Neuronal stem cell (in vitro differentiated cells): ENCODE data around the gene NOXO1.
"Not testable (repeated sequence)": the region's sequence is repeated elsewhere in the genome, so short reads cannot be mapped to it uniquely, and the experiment has no call there.

Experiments
- DNase-seq: peaks from one replicate; pipeline ENCODE4 v3.0.0-alpha.2; 2013; ENCODE audit warnings: low spot score
- H2AFZ ChIP-seq: one replicate; pipeline ENCODE4 v1.6.1; 2013; ENCODE audit warnings: mild to moderate bottlenecking, low read length, inconsistent platforms
- H2AK5ac ChIP-seq: 2 replicates; pipeline ENCODE4 v1.6.1; 2013; ENCODE audit warnings: low read depth, mild to moderate bottlenecking, inconsistent platforms, low read length, moderate library complexity, mixed read lengths
- H2BK120ac ChIP-seq: 2 replicates; pipeline ENCODE4 v1.6.1; 2013; ENCODE audit warnings: low read depth, mild to moderate bottlenecking, inconsistent platforms, low read length, moderate library complexity, mixed read lengths
- H2BK12ac ChIP-seq: one replicate; pipeline ENCODE4 v1.6.1; 2013; ENCODE audit warnings: low read length, inconsistent platforms
- H2BK15ac ChIP-seq: 2 replicates; pipeline ENCODE4 v1.6.1; 2013; ENCODE audit warnings: mild to moderate bottlenecking, low read length, inconsistent platforms, mixed read lengths
- H2BK5ac ChIP-seq: one replicate; pipeline ENCODE4 v1.6.1; 2013; ENCODE audit warnings: inconsistent platforms, mild to moderate bottlenecking, low read length, moderate library complexity
- H3K14ac ChIP-seq: one replicate; pipeline ENCODE4 v1.6.1; 2013; ENCODE audit warnings: low read length, inconsistent platforms
- H3K18ac ChIP-seq: 2 replicates; pipeline ENCODE4 v1.6.1; 2013; ENCODE audit warnings: low read length, inconsistent platforms
- H3K23ac ChIP-seq: 2 replicates; pipeline ENCODE4 v1.6.1; 2013; ENCODE audit warnings: low read depth, mild to moderate bottlenecking, mixed read lengths, low read length, inconsistent platforms; ENCODE audit not compliant: poor library complexity
- H3K27ac ChIP-seq: replicated peaks from 3 replicates; pipeline ENCODE4 v1.5.1; 2013; ENCODE audit warnings: low read length, inconsistent platforms
- H3K27me3 ChIP-seq, 3 experiments: 2 replicates each; pipeline ENCODE4 v1.6.1; 2013; ENCODE audit warnings: low read length in 3 of 3, mild to moderate bottlenecking in 2 of 3, inconsistent platforms in 1 of 3, low read depth in 1 of 3, mixed read lengths in 1 of 3, moderate library complexity in 1 of 3; ENCODE audit not compliant: control insufficient read depth in 3 of 3, insufficient read depth in 3 of 3
- H3K36me3 ChIP-seq, 2 donors: replicated peaks in 1 of 2; 2 replicates each; pipeline ENCODE4 v1.6.1; 2013; ENCODE audit warnings: low read length in 2 of 2; ENCODE audit not compliant: control insufficient read depth in 2 of 2, insufficient read depth in 2 of 2
- H3K4ac ChIP-seq: 2 replicates; pipeline ENCODE4 v1.6.1; 2013; ENCODE audit warnings: inconsistent platforms, mild to moderate bottlenecking, low read length, moderate library complexity
- H3K4me1 ChIP-seq, 2 donors: 1 replicate in 1 of 2; 2 replicates in 1 of 2; pipeline ENCODE4 v1.6.1; 2013; ENCODE audit warnings: low read length in 2 of 2, low read depth in 1 of 2; ENCODE audit not compliant: control insufficient read depth in 2 of 2, insufficient read depth in 1 of 2
- H3K4me2 ChIP-seq: one replicate; pipeline ENCODE4 v1.6.1; 2013; ENCODE audit warnings: mild to moderate bottlenecking, low read length, inconsistent platforms; ENCODE audit not compliant: insufficient read depth, poor library complexity, severe bottlenecking
- H3K4me3 ChIP-seq, 2 donors: 2 replicates each; pipeline ENCODE4 v1.5.1; 2013; ENCODE audit warnings: low read length in 2 of 2, mild to moderate bottlenecking in 2 of 2, inconsistent platforms in 1 of 2, moderate library complexity in 1 of 2
- H3K79me1 ChIP-seq: one replicate; pipeline ENCODE4 v1.6.1; 2013; ENCODE audit warnings: low read depth, mild to moderate bottlenecking, inconsistent platforms, low read length, moderate library complexity
- H3K9ac ChIP-seq: one replicate; pipeline ENCODE4 v1.6.1; 2013; ENCODE audit warnings: mild to moderate bottlenecking, low read depth, low read length, inconsistent platforms; ENCODE audit not compliant: poor library complexity
- H3K9me3 ChIP-seq, 2 donors: replicated peaks in 1 of 2; 2 replicates each; pipeline versions ENCODE3 to v1.6.1; 2013; ENCODE audit warnings: low read length in 2 of 2, mild to moderate bottlenecking in 2 of 2, inconsistent platforms in 1 of 2, low read depth in 1 of 2, mixed read lengths in 1 of 2, moderate library complexity in 1 of 2; ENCODE audit not compliant: control insufficient read depth in 2 of 2, insufficient read depth in 1 of 2
- H4K8ac ChIP-seq: one replicate; pipeline ENCODE4 v1.6.1; 2013; ENCODE audit warnings: low read depth, mild to moderate bottlenecking, inconsistent platforms, low read length, moderate library complexity
- H4K91ac ChIP-seq: one replicate; pipeline ENCODE4 v1.6.1; 2013; ENCODE audit warnings: low read length, low read depth, mild to moderate bottlenecking, inconsistent platforms; ENCODE audit not compliant: poor library complexity
- WGBS, 2 donors: extraction: QIAGEN DNeasy Blood & Tissue Kit; methylation state at CpG; one replicate each; pipeline ENCODE4 v1.1.7; 2013; ENCODE audit warnings: missing lambda C conversion rate in 2 of 2, mixed read lengths in 1 of 2; ENCODE audit not compliant: insufficient read length in 2 of 2, insufficient replicate concordance in 1 of 2; ENCODE audit errors: extremely low coverage in 2 of 2; 5-methylcytosine and 5-hydroxymethylcytosine counted together

NOXO1 gene

DNA sequence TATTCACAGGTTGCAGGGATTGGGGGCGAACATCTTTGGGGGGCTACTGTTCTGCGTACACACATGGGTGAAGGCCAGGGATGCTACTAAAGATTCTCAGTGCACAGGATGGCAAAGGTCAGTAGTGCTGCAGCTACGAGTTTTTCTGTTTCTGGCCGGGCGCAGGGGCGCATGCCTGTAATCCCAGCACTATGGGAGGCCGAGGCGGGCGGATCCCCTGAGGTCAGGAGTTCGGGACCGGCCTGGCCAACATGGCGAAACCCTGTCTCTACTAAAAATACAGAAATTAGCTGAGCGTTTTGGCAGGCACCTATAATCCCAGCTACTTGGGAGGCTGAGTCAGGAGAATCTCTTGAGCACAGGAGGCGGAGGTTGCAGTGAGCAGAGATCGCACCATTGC lies 32.3 kb upstream of the NOXO1 start:
- no peak overlapping the region for H4K8ac ChIP-seq
- H3K4me3 ChIP-seq, result no peak overlapping the region
- H3K18ac ChIP-seq, result no peak overlapping the region
- H2BK120ac ChIP-seq, result no peak overlapping the region
- H3K9ac ChIP-seq, result no peak overlapping the region
- no peak overlapping the region for H3K23ac ChIP-seq
- no peak overlapping the region for H2AFZ ChIP-seq
- H3K27ac ChIP-seq, result no peak overlapping the region
- no peak overlapping the region for H2BK12ac ChIP-seq
- DNase-seq, result no peak
- H2BK5ac ChIP-seq, result no peak overlapping the region
- H3K9me3 ChIP-seq, result no peaks in the 10 kb centered on the region
- H3K14ac ChIP-seq, result no peak overlapping the region
- H3K79me1 ChIP-seq, result peaks cover 4% of the 10 kb centered on the region
- no peaks in the 10 kb centered on the region for H3K36me3 ChIP-seq
- peaks cover 0 to 6% (median 4%) of the 10 kb centered on the region in 3 experiments for H3K27me3 ChIP-seq
- H3K4me2 ChIP-seq, result no peak overlapping the region
- H3K4me1 ChIP-seq, result peaks cover 9 to 12% of the 10 kb centered on the region in 2 donors
- H2BK15ac ChIP-seq, result no peak overlapping the region
- no peak overlapping the region for H2AK5ac ChIP-seq
- no peak overlapping the region for H4K91ac ChIP-seq
- no peak overlapping the region for H3K4ac ChIP-seq
- WGBS, 2 donors, result no CpG with 5 or more reads among the region's 15 CpGs

DNA sequence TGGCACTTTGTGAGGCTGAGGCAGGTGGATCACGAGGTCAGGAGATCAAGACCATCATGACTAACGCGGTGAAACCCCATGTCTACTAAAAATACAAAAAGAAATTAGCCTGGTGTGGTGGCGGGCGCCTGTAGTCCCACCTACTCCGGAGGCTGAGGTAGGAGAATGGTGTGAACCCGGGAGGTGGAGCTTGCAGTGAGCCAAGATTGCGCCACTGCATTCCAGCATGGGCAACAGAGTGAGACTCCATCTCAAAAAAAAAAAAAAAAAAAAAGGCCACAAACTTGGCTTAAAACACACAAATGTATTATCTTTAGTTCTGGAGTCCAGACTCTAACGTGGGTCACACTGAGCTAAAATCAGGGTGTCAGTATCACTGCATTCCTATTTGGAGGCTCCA lies 30.5 kb upstream of the NOXO1 start:
- Histone ChIP-seq H3K4me1 (peaks cover 17 to 22% of the 10 kb centered on the region in 2 donors), H3K36me3 (peaks cover 8 to 13% of the 10 kb centered on the region in 2 donors), H3K79me1 (peaks cover 19% of the 10 kb centered on the region)
- not testable (repeated sequence) for H2BK5ac ChIP-seq, H2BK120ac ChIP-seq, H3K27me3 ChIP-seq, DNase-seq, H3K4me2 ChIP-seq, H4K8ac ChIP-seq, H2AFZ ChIP-seq, H3K27ac ChIP-seq, H3K4ac ChIP-seq, H2BK12ac ChIP-seq, H2AK5ac ChIP-seq, H3K14ac ChIP-seq, H3K9me3 ChIP-seq, H3K18ac ChIP-seq, H4K91ac ChIP-seq, H3K4me3 ChIP-seq, H3K9ac ChIP-seq, H3K23ac ChIP-seq, H2BK15ac ChIP-seq
- WGBS, 2 donors, result no CpG with 5 or more reads among the region's 9 CpGs

DNA sequence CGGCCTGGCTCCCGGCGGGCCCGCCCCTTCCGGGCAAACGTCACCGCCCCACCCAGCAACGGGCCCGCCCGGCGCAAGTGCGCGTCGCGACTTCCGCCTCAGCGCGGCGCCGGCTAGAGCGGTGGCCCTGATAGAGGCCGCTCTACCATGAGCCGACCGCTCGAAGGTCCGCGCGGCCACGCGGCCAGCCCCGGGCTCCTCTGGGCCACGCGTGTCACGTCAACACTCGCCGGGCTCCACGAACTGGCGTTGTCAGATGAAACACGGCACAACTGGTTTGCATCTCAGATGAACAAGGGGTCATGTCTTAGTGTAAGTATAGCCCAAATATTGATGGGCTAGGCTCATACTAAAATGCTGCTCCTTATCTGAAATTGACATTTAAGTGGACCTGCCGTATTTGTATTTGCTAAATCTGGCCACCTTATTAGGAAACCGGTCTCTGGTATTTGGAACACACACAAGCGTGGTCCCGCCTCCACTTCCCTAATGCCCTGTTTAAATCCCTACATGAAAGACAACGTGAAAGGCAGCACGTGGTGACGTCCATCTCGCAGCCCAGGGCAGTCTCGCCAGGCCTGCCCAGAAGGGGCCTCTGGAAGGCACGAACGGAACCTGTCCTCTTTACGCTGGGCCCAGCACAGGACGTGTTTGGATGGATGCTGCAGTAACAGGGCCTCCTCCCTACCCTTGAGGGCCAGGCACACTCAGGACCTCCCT lies 28.7 kb upstream of the NOXO1 start, which contains the start of gene ZNF598:
Gene ZNF598 (minus strand): TSS at position 31 of the 720 bp plus-strand sequence.
- peak within 1 kb of the TSS; percentile 97 for H3K9ac ChIP-seq
- peaks cover 8 to 18% of the 10 kb centered on the region in 2 donors for H3K36me3 ChIP-seq
- H3K4ac ChIP-seq, result no peak within 1 kb of the TSS
- H3K27me3 ChIP-seq, result no peaks in the 10 kb centered on the region
- no peaks in the 10 kb centered on the region for H3K9me3 ChIP-seq
- peak within 1 kb of the TSS; percentile 81 for H3K4me2 ChIP-seq
- DNase-seq, result peak; percentile 83
- H3K23ac ChIP-seq, result peak within 1 kb of the TSS; percentile 48
- peaks cover 17 to 22% of the 10 kb centered on the region in 2 donors for H3K4me1 ChIP-seq
- H2BK120ac ChIP-seq, result no peak within 1 kb of the TSS
- peak within 1 kb of the TSS; percentile 71 for H3K14ac ChIP-seq
- H2BK15ac ChIP-seq, result peak within 1 kb of the TSS; percentile 46
- H3K18ac ChIP-seq, result peak within 1 kb of the TSS; percentile 82
- H4K91ac ChIP-seq, result no peak within 1 kb of the TSS
- H2AFZ ChIP-seq, result peak within 1 kb of the TSS; percentile 84
- H3K27ac ChIP-seq, result peak within 1 kb of the TSS; percentile 9
- no peak within 1 kb of the TSS for H2BK12ac ChIP-seq
- H3K79me1 ChIP-seq, result peaks cover 28% of the 10 kb centered on the region
- peak within 1 kb of the TSS; percentile 42 for H2BK5ac ChIP-seq
- WGBS, 2 donors, result no CpG with 5 or more reads among the region's 52 CpGs
- H2AK5ac ChIP-seq, result peak within 1 kb of the TSS; percentile 53
- peak within 1 kb of the TSS; percentile 24 for H4K8ac ChIP-seq
- H3K4me3 ChIP-seq, result peak within 1 kb of the TSS; percentile 65 to 99

DNA sequence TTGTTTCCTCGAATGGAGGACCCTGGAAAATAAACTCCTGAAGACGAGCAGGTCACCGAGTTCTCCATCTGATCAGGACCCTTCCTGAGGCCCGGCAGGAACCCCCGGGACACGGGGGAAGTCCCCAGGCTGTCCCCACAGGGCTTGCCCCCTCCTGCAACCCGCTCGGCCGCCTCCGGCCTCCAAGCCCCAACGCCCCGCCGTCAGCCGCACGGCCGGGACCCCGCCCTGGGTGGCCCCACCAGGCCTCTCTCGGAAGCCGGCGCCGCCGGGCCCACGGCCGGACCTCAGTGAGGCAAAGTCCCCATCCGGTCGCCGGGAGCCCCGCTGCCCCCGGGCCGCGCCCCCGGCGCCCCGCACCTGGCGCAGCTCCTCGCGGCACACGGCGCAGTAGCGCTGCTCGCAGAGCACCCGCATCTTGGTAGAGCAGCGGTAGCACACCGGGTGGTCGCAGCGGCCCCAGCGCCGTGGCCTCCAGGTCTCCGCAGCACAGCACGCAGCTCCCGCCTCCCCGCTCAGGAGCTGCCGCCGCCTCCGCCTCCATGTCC lies 28.0 kb upstream of the NOXO1 start:
- Histone ChIP-seq H3K79me1 (peaks cover 31% of the 10 kb centered on the region), H2BK5ac (no peak overlapping the region), H2BK12ac (no peak overlapping the region), H3K9me3 (no peaks in the 10 kb centered on the region), H3K4ac (no peak overlapping the region), H4K8ac (no peak overlapping the region), H3K4me2 (peak overlapping the region; percentile 80), H3K14ac (peak overlapping the region; percentile 71), H3K18ac (peak overlapping the region; percentile 82), H4K91ac (no peak overlapping the region), H3K9ac (peak overlapping the region; percentile 96), H2AK5ac (peak overlapping the region; percentile 11), H3K23ac (no peak overlapping the region), H2AFZ (peak overlapping the region; percentile 78), H3K4me3 (peak overlapping the region; percentile 65 to 99), H3K36me3 (peaks cover 8 to 18% of the 10 kb centered on the region in 2 donors), H3K27ac (no peak overlapping the region), H3K27me3 (no peaks in the 10 kb centered on the region), H2BK15ac (no peak overlapping the region), H2BK120ac (no peak overlapping the region), H3K4me1 (peaks cover 22 to 28% of the 10 kb centered on the region in 2 donors)
- no CpG with 5 or more reads among the region's 55 CpGs for WGBS, 2 donors
- DNase-seq, result no peak
